Lower leg skin (tissue), 3 donors: ENCODE data around the gene RBM44.

Source experiments
- CTCF ChIP-seq, 3 donors: fragments of 450-650 bp; IDR thresholded peaks; one replicate each; pipeline ENCODE4 v1.5.1; 2016; ENCODE audit warnings: antibody characterized with exemption in 3 of 3, mild to moderate bottlenecking in 3 of 3, moderate library complexity in 2 of 3
- POLR2A ChIP-seq, 2 donors: fragments of 450-650 bp; IDR thresholded peaks; one replicate each; pipeline ENCODE4 v1.6.1; 2016 to 2017; ENCODE audit warnings: antibody characterized with exemption in 2 of 2, mild to moderate bottlenecking in 1 of 2, moderate library complexity in 1 of 2

DNA sequence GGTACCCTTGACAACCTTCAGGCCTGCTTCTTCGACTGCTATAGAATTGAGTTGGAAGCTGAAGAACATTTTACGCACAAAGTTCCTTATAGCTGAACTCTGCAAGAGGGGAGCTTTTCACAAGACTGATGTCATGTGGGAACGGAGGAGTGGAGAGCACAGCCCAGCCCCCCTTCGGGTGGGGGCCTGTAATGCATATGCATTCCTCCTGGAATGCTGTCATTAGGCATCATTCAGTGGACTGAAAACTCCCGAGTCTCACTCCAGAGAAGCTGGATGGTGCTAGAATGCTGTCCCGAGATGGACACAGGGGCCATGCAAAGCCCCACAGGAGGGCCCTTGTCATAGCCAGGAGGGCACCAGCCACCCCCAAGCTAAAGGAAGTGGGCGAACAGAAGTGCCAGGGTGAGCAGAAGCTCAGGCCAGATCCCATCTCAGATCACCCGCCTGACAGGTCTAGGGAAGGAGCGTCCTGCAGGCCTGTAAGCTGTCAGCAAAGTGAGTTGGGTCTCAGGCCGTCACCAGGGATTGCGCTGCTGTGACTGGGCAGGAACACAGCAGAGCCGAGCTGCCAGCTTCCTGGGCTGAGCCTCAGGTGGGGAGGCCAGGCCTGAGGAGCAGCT, 43.8 kb upstream of the RBM44 start:
- TF ChIP-seq CTCF (IDR thresholded peaks at IDR 0.05), result no peak
- no peak for TF ChIP-seq POLR2A (IDR thresholded peaks at IDR 0.05)
